Non-pigmented ciliary epithelial cell (primary cell): ENCODE measurements around the gene DQX1.

Source experiments
- DNase-seq: peaks from one replicate; pipeline ENCODE4 v3.0.0-alpha.2; 2010; ENCODE audit warnings: low read depth

The DQX1 gene

GRCh38 chr2:74511104-74511989, 14.7 kb downstream of the DQX1 start:
- no peak for DNase-seq

- no peak for DNase-seq
These were observed 15.8 kb downstream of the DQX1 start for GRCh38 chr2:74510272-74510671.

GRCh38 chr2:74507926-74508520, 18.0 kb downstream of the DQX1 start:
- no peak for DNase-seq

- DNase-seq = peak; percentile 91
These were observed 18.7 kb downstream of the DQX1 start, which contains the start of gene PCGF1 for GRCh38 chr2:74507145-74507925. TSS of gene PCGF1 (minus strand) at chr2:74507695. CDS start at chr2:74507668, 27 bp downstream.

GRCh38 chr2:74505448-74506246, 20.4 kb downstream of the DQX1 start:
- no peak for DNase-seq

GRCh38 chr2:74504591-74504990, 21.4 kb downstream of the DQX1 start:
- no peak for DNase-seq

- DNase-seq = no peak
These were observed 22.2 kb downstream of the DQX1 start for GRCh38 chr2:74503506-74504475.

- DNase-seq = no peak
These were observed 23.1 kb downstream of the DQX1 start for GRCh38 chr2:74502720-74503505.

GRCh38 chr2:74502147-74502719, 23.8 kb downstream of the DQX1 start:
- no peak for DNase-seq

- no peak for DNase-seq
These were observed 24.5 kb downstream of the DQX1 start for GRCh38 chr2:74501335-74502071.

GRCh38 chr2:74500578-74500946, 25.5 kb downstream of the DQX1 start:
- DNase-seq = no peak

GRCh38 chr2:74499940-74500577, 26.0 kb downstream of the DQX1 start:
- no peak for DNase-seq

GRCh38 chr2:74499267-74499939, 26.6 kb downstream of the DQX1 start, which contains the start of gene LBX2:
TSS of gene LBX2 (minus strand) at chr2:74499603. CDS start at chr2:74499537, 66 bp downstream.
- DNase-seq = no peak

- no peak for DNase-seq
These were observed 27.3 kb downstream of the DQX1 start for GRCh38 chr2:74498500-74499266.

- no peak for DNase-seq
These were observed 28.1 kb downstream of the DQX1 start for GRCh38 chr2:74497777-74498499.
